Hematopoietic multipotent progenitor cell treated with erythropoietin and hydrocortisone succinate and interleukin-3 and kit ligand, for 6 days (in vitro differentiated cells): Measurements from ENCODE around the gene R3HCC1L.

Source experiments
- DNase-seq: peaks from one replicate; pipeline ENCODE4 v3.0.0-alpha.2; 2015

Gene R3HCC1L

DNA sequence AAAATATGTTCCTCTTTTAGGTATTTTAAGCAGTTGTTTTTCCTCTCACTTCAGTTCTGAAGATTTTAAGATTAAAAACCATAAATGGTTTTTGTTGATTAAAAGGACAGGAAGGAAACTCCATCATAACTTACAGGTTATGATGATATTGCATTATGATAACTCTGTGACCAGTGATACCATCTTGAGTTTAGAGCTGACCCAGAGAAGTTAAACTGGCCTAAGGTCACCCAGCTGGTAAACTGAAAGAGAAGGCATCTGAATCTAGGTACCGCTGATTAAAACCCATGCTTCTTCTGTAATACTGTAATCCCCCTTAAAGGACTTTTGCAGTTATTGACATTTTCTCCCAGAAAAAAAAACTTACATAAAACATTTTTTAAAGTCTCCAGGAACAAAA, 103.9 kb downstream of the R3HCC1L start:
- DNase-seq: peak; percentile 24

DNA sequence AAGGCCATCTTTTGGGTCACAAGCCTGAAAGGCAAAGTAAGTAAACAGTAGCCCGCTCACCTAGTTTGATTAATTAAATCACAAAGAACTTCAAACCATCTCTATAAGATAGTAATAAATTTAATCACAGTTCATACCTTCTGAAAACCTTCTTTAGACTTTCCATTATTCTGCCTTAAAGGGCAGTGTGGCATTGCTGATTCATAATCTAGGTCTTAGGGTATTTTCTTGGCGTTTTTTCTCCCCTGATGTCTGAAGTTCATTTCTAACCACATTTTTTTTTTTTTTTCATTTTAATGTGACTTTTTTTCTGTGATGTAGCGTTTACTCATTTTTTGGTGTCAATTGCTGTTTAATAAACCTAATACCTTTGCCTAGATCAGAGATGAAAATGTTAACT, 106.1 kb downstream of the R3HCC1L start:
- no peak for DNase-seq

DNA sequence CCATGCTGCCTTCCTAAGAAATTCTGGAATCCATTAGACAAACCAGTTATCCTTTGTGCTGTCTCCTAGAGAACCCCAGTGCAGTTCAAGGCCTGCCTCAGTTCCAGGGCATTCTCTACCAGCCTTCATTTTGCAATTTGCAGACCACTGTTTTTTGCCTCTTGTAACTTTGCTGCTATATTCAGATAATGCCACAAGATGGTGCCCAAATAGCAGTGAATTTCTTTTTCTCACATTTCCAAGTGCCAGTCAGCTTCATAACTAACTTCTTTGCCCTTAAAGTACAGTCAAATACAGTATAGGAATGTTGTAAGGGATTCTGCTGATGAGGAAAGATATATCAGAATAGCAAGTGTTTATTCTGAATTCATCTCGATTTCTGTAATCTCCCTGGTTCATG, 108.4 kb downstream of the R3HCC1L start:
- peak; percentile 54 for DNase-seq

DNA sequence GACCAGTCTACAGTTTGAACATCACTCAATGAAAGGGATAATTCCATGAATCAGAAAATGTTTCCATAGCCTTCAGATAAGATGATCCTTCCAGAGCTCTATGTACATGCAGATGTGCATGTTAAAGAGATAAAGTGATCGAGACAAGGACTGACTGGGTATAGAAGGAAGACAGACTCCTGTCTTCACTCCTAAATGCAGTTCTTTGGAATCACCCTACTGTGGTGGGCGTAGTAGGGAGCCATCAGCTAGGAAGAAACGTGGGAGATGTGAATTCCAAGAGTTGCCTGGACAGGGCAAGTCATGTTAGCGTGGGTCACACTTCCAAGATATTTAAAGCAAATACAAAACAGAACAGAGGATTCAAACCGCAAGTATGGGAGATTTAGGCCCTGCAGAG, 109.7 kb downstream of the R3HCC1L start:
- DNase-seq: no peak

DNA sequence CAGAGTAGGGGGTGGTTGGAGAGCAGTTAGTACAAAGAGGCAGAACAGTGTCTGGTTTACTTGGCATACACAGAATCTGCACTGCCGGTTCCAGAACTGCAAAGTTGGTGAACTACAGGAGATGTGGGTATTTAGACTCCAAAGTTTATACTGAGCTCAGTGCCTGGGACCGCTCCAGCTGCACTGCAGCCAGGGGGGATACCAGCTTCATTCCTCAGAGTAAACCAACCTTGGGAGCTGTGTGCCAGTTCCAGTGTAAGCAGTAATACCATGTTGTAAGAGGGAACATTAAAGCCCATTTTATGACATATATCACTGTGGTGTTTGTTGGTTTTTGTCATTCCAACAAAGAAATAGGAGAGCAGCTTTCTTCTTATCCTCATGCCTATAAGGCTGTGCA, 110.1 kb downstream of the R3HCC1L start:
- no peak for DNase-seq

DNA sequence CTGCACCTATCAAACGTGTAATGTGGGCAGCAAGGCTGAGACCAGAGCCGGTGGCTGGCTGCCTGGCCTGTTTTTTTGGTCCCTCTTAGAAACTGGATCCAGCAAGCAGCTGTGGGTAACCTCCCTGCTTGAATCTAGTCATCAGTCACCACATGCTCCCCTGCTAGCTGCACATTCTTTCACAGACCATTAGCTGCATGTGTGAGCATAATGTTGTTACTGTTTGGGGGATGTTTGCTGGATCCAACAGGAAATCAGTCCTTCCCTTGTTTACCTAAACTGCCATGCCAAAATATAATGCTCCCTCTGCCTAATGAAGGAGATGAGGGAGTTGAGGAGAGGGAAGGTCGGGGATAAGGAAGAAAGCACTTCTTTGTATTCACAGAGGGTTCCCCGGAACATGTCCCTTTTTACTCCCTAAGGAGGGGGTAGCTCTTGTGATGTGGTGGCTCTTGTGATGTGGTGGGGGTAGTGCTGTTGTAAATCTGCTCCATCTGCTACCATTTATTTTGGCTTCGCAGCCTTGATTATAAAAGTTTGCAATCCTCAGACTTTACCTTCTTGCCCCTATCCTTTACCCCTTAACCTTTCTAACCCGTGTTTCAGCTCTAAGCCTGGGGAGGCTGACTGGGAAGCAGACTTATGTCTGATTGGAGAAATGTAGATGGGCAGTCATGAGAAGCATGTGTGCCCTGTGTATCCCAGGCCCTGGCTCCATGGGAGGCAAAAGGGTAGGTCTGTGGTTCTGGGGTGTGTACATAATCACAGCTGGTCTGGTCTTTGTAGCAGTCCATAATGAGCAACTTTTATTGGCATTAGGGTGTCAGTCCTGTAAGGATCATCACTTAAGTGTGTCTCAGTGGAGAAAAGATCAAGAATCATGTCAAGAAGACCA, 112.7 kb downstream of the R3HCC1L start:
- no peak for DNase-seq

DNA sequence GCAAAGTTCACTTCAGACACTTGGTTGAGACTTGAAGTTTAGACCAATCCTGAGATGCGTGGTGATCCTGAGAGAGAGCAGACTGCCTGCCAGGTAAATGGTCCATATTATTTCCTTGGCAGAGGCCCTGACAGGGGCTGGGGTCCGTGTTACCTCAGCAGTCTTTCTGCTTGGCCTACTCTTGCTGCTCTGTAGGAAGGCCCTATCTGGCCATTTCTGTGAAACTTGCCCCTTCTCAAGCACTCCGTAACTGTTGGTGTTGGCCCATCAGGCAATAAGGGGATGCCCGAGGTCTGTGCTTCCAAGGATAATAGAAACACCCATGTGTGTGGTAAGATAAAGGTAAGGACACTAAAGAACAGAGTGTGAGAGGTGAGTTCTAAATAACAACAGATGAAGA, 113.6 kb downstream of the R3HCC1L start:
- DNase-seq: no peak

DNA sequence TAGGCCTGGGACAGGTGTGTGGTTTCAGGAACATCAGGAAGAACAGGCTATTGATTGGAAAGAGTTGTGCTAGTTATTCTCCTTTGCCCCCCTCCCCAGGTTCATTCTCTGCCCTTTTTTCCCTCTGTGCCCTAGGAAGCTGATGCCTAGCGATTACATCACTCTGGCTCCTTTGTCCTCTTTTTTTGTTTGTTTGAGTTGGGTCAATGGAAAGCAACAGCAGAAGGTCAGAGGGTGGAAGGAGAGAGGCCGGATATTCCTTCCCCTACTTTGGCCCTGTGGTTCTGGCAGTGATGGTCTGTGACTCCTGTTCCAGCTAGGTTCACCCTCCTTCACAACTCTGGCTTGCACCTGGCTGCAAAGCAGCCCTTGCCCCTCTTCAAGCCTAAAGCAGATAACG, 114.7 kb downstream of the R3HCC1L start:
- no peak for DNase-seq

DNA sequence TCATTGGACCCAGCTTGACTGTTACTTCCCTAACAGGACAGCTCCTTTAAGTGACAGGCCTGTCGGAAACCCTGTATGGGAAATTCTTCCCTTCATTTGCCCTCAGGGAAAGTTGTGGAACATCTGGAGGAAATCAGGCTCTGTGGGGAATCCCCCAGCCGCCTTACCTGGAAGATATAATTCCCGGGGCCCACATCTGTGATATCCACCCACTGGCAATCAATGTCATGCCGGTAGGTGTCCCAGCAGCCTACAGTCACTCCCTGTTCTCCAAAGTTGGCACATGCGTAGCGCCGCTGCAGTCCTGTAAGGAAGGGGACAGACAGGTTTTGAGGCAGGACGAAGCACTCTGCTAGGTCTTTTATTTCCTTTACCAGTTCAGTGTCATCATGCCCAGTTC, 116.9 kb downstream of the R3HCC1L start:
- no peak for DNase-seq

DNA sequence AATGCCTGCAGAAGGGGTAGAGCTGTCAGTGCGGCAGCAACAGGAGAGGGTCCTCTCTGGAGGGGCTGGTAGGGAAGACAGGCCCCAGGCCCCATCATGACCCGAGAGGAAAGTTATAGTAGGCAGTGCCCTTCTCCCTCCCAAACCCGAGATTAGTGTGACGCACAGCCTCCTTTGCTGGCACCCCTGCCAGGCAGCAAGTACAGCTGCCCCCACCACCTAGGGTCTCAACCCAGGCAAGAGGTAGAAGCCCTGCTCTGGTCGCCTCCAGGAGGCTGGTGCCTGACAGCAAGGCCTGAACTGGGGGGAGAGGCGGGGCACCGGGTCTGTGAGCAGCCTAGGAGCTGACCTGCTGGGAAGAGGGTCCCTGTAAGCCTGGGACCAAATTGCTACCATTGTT, 118.0 kb downstream of the R3HCC1L start:
- DNase-seq: no peak

DNA sequence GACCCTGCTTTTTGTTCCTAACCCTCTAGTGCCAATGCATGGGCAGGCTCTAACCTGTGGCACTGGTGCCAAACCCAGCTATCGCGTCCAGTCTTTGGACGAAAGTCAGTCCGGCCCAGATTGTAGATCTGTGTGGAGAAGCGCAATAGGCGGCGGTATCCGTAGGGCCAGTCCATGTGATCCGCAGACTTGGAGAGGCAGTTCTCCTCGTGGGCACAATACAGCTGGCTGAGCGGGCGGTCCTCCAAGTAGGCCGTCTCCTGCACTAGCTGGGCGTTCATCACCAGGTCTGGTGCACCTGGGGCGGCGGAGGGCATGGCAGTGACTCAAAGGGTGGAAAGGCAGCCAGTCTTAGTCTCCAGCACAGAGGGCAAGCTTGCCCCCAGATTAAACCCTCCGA, 119.0 kb downstream of the R3HCC1L start:
- no peak for DNase-seq

DNA sequence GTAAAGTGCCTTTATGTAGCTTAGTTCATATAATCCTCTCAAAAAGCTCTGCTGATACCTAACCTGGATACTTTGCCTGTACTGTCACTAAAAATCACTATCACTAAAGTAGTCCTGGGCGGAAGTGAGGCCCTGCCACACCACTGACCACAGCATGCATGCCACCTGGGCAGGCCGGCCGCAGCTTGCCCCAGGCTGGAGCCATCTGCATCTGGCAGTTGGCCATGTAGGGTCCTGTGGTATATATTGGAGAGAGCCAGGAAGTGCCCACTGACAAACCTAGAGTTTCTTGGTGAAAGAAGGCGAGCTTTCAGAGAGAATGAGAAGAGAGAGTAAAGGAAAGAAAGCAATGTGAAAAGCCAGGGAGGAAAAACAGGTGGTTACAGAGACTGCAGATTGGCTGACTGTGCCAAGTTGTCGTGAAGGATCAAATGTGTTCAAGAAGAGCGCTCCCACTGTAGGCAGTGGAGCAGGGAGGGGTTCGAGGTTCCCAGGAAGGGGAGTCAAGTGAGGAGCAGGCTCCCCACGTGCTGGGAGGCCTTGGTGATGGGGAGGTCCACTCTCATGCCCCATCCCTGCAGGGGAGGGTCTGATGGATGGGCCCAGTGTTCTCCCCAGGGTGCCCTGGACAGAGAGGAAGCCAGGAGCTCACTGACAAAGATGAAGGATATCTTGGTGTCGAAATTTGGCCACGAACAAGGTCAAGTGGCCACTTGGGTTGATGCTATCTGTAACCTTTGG, 119.9 kb downstream of the R3HCC1L start:
- no peak for DNase-seq

DNA sequence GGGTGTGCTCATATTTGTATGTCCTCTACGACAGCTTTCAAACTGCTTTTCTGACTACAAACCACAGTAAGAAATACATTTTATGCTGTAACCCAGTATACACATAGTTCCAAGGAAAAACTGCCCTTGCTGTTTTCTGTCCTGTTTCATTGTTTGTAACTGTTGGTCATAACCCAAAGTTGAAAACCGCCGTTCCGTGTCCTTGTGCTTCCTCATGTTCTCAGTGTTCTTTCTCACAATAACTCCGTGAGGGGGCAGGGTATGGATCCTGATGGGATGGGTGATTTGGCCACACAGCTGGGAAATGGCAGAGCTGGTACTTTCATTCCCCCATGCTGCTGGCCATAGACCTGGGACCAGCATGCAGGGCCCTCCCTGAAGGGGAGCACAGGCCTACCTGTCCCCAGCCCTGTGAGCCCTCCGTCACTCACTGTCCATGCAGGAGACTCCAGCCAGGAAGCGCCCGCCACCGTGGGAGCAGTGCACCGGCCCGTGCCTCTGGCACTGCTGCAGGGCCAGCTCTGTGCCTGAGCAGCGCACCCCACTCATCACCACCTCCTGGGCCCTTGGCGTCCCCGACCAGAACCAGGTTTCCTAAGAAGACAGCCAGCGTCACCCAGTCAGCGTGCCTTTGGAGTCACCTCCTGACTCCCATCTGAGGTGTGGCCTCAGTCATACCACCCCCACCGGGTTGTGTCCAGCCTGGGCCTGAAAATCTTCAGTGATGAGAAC, 120.9 kb downstream of the R3HCC1L start:
- no peak for DNase-seq

DNA sequence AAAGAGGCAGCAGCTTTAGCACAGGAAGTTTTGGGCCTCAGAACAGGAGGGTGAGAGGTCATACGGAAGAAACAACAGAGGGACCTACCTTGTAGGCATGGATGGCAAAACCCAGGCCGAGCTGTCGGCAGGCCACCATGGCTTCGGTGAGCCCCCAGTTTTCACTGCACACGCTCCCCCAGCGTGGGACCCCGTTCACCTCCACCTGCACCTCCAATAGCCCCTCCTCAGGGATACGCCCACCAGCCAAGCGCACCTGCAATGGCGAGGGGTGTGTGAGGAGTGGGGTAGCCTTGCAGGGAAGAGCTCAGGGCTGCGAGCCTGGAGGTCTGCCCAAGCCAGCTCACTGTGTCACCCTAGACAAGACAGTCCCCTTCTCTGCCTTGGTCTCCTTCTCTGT, 122.2 kb downstream of the R3HCC1L start:
- no peak for DNase-seq

DNA sequence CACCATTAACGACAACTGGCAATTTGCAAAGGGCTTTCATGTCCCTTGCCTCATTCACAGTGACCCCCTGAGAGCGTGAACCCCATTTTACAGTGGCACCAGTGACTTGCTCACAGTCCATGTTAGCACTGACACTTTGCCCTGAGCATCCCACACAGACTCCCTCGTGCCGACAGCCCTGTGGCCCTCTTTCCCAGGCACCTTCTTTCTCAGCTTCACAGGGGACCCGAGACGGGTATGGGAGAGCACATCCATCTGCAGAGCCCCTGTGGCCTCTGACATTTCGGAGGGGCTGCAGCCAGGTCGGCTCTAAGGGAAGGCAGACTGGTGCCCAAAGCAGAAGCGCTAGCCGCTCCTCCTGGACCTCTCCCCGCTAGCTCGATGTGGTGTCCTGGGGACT, 122.7 kb downstream of the R3HCC1L start:
- DNase-seq: no peak

DNA sequence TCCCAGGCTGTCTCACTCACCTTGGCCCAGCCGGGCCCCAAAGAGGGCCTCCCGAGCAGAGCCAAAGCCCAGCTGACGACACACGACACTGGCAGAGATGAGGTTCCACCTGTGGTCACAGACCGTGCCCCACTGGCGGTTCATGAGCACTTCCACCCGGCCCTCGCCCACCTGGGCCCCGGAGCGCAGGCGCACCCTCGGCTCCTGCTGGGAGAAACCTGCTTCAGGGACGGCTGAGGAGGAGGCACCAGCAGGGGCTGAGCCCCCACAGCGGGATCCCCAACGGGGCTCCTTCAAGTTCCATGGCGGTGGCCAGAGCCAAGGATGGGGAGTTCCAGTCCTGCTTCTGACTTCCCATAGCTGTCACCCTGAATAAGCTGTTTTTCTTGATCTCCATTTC, 123.5 kb downstream of the R3HCC1L start:
- DNase-seq: no peak

DNA sequence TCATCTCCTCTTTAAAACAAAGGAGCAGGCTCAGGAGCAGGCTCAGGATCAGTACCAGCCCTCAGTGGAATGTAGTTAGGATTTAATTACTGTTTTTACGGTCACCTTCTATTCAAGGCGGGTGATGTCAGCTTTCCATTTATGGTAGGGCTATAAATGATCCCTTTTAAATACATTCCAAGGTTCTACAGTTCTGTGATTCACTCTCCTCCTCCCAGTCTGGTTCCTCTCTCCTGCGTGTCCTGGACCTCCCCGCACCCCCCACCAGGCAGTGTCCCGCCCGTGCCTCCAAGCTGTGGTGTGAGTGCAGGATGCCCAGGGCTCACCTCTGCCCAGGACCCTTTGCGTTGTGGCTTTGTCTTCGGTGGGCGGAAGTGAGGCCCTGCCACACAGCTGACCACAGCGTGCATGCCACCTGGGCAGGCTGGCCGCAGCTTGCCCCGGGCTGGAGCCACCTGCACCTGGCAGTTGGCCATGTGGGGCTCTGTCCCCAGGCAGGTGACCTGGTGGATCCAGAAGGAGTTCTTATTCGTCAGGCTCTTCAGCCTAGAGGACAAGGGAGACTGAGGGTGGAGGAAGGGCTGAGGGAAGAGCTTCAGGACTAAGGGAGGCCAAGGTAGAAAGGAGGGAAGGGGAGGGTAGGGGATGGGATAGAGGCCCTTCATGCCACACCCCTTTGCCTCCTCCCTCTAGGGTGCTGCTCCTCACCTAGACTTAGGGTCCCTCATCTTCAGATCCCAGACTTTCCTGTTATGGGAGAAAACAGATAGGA, 124.4 kb downstream of the R3HCC1L start:
- DNase-seq: no peak

DNA sequence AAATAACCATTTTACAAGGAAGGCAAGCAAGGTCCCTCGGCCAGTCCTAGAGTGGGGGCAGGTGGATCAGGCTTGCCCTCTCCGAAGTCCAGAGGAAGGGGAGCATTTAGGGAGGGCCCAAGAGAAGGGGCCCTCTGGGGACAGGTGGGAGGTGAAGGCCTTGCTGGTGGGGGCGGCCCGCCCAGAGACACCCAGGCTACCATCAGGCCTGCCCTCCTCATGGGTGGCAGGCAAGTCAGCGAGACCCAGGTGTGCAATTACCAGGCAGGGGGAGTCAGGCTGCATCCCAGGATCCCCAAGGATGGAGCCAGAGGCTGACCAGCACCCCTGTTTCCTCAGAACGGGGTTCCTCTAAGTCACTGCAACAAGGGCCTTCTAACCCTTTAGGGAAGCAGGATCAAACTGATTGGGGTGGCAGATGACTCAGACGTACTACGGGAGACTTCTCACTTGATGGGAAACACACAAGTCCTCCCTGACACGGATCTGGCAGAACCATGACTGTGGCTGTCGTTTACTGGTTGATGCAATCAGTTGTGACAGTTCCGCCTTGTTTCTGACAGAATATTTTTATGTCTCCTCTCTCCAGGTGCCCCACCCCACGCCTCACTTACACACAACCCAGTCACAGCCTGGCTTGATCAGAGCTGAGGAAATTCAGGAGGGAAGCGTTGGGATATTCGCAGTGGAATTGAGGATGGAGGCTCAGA, 125.3 kb downstream of the R3HCC1L start:
- no peak for DNase-seq

DNA sequence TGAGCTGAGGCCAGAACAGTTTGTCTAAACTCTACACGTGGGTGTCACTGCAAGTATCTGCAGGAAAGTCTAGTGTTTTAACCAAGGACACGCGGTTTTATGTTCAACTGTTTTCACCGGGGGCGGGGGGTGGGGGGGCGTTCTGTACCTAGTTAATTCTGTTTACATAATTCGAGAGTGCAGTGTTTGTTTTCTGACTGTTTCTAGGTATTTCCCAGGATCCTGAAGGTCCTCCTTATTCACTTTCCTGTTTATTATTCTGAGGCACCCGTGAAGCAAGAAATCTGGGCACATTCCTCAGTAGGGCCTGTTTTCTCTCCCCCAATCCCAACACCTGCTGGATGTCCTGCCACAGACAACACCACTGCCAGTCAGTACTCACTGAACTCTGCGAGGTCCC, 125.9 kb downstream of the R3HCC1L start:
- DNase-seq: no peak

DNA sequence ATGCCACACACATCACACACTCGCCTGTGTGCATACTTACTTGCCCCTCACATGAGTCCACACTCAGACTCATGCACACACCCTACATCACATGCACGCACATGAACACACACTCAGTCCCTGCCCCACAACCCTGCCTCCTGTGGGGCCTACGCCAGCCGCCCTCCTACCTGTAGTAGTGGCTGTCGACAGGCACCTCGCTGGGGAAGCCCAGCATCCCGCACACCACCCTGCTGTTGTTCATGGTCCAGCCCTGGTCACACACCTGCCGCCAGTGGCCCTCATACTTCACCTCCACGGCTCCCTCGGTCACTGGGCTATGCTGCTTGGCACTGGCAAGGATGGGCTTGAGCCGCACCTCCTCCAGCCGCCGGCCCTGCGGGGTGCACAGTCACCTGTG, 126.3 kb downstream of the R3HCC1L start:
- DNase-seq: no peak

DNA sequence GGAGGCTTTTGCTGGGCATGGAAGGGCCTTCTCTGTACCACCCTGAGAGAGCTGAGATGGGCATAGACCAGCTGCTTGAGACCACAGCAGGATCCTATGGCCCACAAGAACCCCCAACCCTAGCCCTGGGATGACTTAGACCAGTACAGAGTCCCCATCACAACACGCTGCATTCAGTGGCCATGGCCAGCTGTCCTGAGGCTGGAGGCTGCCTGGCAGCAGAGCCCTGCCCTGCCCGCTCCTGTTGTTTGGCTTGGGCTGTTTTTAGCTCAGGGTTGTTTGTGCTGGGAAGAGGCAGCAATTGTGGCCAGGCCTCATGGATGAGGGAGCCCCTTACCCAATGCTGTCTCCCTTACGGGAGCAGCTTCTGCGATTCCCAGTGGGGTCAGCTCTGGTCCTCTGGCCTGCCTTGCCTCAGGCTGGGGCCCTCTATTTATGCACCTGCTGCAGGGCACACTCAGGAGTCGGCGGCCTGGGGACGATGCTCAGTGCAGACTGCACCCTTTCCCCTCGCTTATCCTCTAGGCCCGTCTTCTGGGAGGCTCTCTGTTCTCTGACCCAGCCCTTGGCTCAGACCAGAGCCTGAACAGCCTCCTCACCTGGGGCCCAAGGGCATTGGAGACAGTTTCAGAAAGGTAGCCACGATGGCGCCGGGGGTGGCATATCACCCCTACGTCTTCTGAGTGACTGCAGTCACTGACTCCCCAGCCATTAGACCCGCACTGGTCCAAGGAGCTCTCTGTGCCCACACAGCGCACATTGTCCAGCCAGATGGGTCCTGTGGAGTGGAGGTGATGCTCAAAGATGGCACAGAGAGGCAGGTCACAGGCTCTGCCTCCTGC, 127.2 kb downstream of the R3HCC1L start:
- no peak for DNase-seq
